SJSA1 (cell line): ENCODE data around the gene NPTN. TPM values are rescaled to one million over a fixed set of nuclear protein-coding genes. Genes with fewer than 3 reads are reported as not detected.

Source experiments
- DNase-seq, 2 experiments: peaks; one replicate each; pipeline ENCODE4 v3.0.0-alpha.2; 2015 to 2020; ENCODE audit warnings: low spot score in 2 of 2, low read depth in 1 of 2
- H3K27ac ChIP-seq: fragments of 250-450 bp; sonication (Bioruptor Pico); 2 replicates; pipeline ENCODE4 v1.5.1; 2020; ENCODE audit warnings: mild to moderate bottlenecking, moderate library complexity
- H3K27me3 ChIP-seq: fragments of 250-450 bp; sonication (Bioruptor Pico); replicated peaks from 2 replicates; pipeline ENCODE4 v1.5.1; 2020; ENCODE audit warnings: mild to moderate bottlenecking, moderate library complexity
- H3K36me3 ChIP-seq: fragments of 250-450 bp; sonication (Bioruptor Pico); 2 replicates; pipeline ENCODE4 v1.5.1; 2020; ENCODE audit warnings: mild to moderate bottlenecking
- H3K4me1 ChIP-seq: fragments of 250-450 bp; sonication (Bioruptor Pico); replicated peaks from 2 replicates; pipeline ENCODE4 v1.6.1; 2021; ENCODE audit warnings: mild to moderate bottlenecking
- H3K4me3 ChIP-seq: fragments of 250-450 bp; sonication (Bioruptor Pico); 2 replicates; pipeline ENCODE4 v1.5.1; 2020; ENCODE audit warnings: mild to moderate bottlenecking
- H3K9me3 ChIP-seq: fragments of 250-450 bp; sonication (Bioruptor Pico); replicated peaks from 2 replicates; pipeline ENCODE4 v1.5.1; 2020; ENCODE audit warnings: mild to moderate bottlenecking
- total RNA-seq: library from RNA; depleted of rRNA; stranded (reverse); fragments of >200 nt; shearing (Covaris generic); gene quantifications from 2 replicates; pipeline ENCODE4 v1.2.3, GENCODE V29; 2014; rRNA removed

NPTN gene
- total RNA-seq: 241 and 271 TPM in 2 replicates

DNA sequence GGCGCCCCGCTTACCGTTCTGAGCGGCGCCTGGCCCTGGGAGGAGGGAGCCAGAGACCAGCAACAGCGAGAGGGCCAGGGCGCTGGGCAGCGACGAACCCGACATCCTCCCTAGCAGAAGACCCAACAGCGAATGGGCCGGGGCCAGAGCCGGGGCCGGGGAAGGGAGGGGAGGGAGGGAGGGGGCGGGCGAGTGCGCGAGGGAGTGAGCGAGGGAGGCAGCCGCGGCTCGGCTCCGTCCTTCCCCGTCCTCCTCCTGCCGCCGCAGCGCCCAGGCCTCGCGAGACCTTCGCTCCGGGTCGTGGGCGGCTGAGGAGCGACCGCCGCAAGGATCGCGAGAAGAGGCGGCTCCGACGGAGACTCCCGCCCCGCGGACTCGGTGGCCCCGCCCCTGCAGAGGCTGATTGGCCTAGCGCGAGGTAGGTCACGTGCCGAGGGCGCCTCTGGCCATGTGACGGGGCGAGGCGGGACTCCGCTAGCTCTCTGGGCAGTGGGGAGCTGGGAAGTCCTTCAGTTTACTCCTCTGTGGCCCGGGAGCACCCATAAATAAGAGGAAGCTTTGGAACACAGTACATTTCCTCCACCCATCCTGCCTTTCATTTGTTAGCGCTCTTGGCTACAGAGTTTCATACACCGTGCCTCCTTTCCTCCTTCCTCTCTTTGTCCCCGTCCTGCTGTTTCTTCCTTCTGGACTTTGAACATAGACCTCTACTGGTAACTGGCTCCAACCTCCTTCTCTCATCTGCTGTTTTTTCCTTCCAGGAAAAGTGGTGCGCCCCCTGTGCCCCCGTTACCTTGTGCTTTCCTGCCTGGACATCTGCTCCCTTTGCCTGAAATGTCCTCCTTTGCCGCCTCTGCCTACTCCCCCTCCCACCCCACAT, at the start of gene NPTN:
TSS of gene NPTN (minus strand) at position 279 of the 880 bp plus-strand sequence. CDS start at position 105, 174 bp downstream.
- Histone ChIP-seq H3K36me3 (0 out of 2 replicates have a peak, but pooled peaks cover 3% of the 10 kb centered on the region), H3K9me3 (no peaks in the 10 kb centered on the region), H3K27ac (peak within 1 kb of the TSS; percentile 91), H3K27me3 (no peaks in the 10 kb centered on the region), H3K4me3 (peak within 1 kb of the TSS; percentile 63), H3K4me1 (peaks cover 52% of the 10 kb centered on the region)
- peak; percentile 98 for DNase-seq

DNA sequence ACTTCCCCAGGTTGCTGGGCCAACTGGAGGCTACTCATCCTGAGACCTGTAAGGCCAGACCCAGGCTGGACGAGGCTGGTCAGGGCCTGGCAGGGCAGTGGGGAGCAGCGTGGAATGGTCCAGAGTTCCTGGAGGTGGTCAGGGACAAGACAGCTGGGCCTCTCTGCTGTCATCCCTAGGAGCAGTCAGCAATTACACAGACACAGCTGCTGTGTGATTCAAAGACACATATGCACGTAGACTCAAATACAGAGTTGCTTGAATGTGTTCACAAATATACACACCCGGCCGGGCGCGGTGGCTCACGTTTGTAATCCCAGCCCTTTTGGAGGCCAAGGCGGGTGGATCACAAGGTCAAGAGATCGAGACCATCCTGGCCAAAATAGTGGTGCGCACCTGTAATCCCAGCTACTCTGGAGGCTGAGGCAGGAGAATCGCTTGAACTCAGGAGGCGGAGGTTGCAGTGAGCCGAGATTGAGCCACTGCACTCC, 49.5 kb upstream of the NPTN start:
- no peak overlapping the region for H3K27ac ChIP-seq
- no peak for DNase-seq
- no peak overlapping the region for H3K4me3 ChIP-seq
- H3K9me3 ChIP-seq: no peaks in the 10 kb centered on the region
- H3K36me3 ChIP-seq: peaks cover 10% of the 10 kb centered on the region
- no peaks in the 10 kb centered on the region for H3K27me3 ChIP-seq
- peaks cover 36% of the 10 kb centered on the region for H3K4me1 ChIP-seq

DNA sequence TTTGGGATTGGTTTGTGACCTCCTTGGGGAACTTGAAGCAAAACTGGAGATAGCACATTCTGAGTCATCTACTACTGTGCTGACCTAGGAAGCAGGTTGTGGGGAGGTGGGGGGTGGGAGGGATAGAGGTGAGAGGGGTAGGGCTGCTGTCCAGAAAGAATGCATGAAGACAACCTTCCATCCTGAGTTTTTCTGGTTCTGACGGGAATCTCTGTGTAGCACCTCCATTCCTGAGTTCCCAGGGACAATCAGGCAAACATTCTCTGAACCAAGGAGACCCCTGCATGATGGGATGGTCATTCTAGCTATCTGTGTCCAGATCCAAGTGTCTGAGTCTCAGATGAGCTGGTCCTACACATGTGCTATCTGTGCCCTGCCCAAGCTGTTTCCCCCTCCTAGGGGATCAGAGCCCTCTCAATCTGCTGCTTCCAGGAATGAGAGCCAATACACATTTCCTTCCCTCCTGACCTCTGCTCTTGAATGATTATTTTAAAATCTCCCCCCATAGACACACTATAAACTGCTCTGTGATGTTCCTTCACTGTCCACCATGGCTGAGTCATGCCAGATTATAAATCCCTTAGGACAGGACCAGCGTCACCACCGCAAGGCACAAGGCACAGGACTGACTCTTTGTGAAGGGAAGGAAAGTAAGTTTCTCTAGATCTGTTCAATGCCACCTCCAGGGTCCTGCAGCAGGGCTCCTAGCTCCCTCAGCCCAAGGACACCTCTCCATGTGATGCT, 48.8 kb upstream of the NPTN start:
- no peak overlapping the region for H3K27ac ChIP-seq

GRCh38 chr15:73681063-73681462, 47.9 kb upstream of the NPTN start:
- no peak for DNase-seq
- H3K27me3 ChIP-seq: no peaks in the 10 kb centered on the region
- H3K27ac ChIP-seq: no peak overlapping the region
- H3K36me3 ChIP-seq: peaks cover 5% of the 10 kb centered on the region
- H3K4me3 ChIP-seq: no peak overlapping the region
- no peaks in the 10 kb centered on the region for H3K9me3 ChIP-seq
- H3K4me1 ChIP-seq: peaks cover 20% of the 10 kb centered on the region

More for the DNA sequence above, 48.8 kb upstream of the NPTN start:
- peaks cover 30% of the 10 kb centered on the region for H3K4me1 ChIP-seq
- peaks cover 5% of the 10 kb centered on the region for H3K36me3 ChIP-seq
- H3K4me3 ChIP-seq: no peak overlapping the region
- no peak for DNase-seq
- H3K9me3 ChIP-seq: no peaks in the 10 kb centered on the region
- H3K27me3 ChIP-seq: no peaks in the 10 kb centered on the region

DNA sequence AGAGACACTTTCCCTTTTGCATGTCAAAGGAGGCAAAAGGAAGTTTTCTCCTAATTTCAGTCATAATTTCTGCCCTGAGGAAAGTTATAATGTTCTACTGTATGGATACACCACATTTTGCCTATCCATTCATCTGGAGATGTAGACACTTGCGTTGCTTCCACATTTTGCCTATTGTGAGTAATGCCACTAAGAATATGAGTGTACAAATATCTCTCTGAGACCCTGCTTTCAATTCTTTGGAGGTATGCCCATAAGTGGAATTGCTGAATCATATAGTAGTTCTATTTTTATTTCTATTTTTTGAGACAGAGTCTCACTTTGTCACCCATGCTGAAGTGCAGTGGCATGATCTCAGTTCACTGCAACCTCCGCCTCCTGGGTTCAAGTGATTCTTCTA, 47.4 kb upstream of the NPTN start:
- Histone ChIP-seq H3K36me3 (peaks cover 5% of the 10 kb centered on the region), H3K4me3 (no peak overlapping the region), H3K9me3 (no peaks in the 10 kb centered on the region), H3K27ac (no peak overlapping the region), H3K27me3 (no peaks in the 10 kb centered on the region), H3K4me1 (peaks cover 15% of the 10 kb centered on the region)
- DNase-seq: no peak

GRCh38 chr15:73679964-73680363, 46.8 kb upstream of the NPTN start:
- no peak overlapping the region for H3K4me3 ChIP-seq
- no peaks in the 10 kb centered on the region for H3K9me3 ChIP-seq
- H3K27me3 ChIP-seq: 0 out of 2 replicates have a peak, but pooled peaks cover 2% of the 10 kb centered on the region
- H3K4me1 ChIP-seq: peaks cover 14% of the 10 kb centered on the region
- no peak overlapping the region for H3K27ac ChIP-seq
- DNase-seq: no peak
- H3K36me3 ChIP-seq: peaks cover 5% of the 10 kb centered on the region

GRCh38 chr15:73679180-73679579, 46.0 kb upstream of the NPTN start:
- H3K36me3 ChIP-seq: peaks cover under 1% of the 10 kb centered on the region
- no peak overlapping the region for H3K4me3 ChIP-seq
- H3K27me3 ChIP-seq: peaks cover 10% of the 10 kb centered on the region; the same call in 1 of the 2 replicates
- DNase-seq: no peak
- peaks cover 14% of the 10 kb centered on the region for H3K4me1 ChIP-seq
- H3K9me3 ChIP-seq: no peaks in the 10 kb centered on the region
- no peak overlapping the region for H3K27ac ChIP-seq

DNA sequence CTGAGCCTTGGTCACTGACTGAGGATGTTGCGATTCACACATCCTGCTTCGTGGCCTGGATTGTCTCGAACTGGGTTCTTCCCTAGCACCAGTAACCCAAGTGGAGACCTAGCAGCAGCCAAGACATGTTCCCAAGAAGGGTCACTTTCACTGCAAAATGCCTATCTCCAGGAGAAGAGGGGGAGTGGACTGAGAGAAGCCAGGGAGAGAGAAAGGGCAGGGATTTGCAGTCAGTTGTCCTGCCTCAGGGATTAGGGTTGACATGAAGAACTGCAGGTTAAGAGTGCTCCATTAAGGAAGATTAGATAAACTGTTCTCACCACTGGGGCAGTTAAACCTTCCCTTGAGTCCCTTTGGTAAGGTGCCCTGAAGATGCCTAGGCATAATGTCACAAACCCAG, 45.3 kb upstream of the NPTN start:
- no peak overlapping the region for H3K27ac ChIP-seq
- peaks cover 9% of the 10 kb centered on the region for H3K4me1 ChIP-seq
- H3K9me3 ChIP-seq: no peaks in the 10 kb centered on the region
- DNase-seq: no peak
- no peak overlapping the region for H3K4me3 ChIP-seq
- no peaks in the 10 kb centered on the region for H3K36me3 ChIP-seq
- H3K27me3 ChIP-seq: peaks cover 13% of the 10 kb centered on the region; the same call in 1 of the 2 replicates

DNA sequence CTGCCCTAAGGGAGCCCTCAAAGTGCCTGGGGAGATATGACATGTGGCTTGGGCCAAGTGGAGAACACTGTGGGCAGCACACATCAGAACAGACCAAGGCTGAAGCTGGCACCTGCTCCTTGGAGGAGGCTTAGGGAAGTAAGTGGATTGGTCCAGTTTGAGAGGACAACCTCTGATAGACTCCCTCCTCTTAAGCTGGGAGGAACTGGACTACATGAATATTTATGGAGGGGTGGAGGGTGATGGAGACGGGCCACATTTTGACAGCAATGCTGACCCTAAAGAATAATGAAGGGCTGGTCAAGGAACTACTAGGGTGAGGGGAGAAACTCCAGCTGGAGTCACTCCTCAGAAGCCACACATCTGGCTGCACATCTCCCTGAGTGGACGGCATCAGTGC, 44.5 kb upstream of the NPTN start:
- peaks cover 18% of the 10 kb centered on the region; the same call in 1 of the 2 replicates for H3K27me3 ChIP-seq
- H3K9me3 ChIP-seq: no peaks in the 10 kb centered on the region
- no peaks in the 10 kb centered on the region for H3K36me3 ChIP-seq
- peaks cover 6% of the 10 kb centered on the region; the same call in 1 of the 2 replicates for H3K4me1 ChIP-seq
- no peak overlapping the region for H3K4me3 ChIP-seq
- H3K27ac ChIP-seq: no peak overlapping the region
- no peak for DNase-seq

DNA sequence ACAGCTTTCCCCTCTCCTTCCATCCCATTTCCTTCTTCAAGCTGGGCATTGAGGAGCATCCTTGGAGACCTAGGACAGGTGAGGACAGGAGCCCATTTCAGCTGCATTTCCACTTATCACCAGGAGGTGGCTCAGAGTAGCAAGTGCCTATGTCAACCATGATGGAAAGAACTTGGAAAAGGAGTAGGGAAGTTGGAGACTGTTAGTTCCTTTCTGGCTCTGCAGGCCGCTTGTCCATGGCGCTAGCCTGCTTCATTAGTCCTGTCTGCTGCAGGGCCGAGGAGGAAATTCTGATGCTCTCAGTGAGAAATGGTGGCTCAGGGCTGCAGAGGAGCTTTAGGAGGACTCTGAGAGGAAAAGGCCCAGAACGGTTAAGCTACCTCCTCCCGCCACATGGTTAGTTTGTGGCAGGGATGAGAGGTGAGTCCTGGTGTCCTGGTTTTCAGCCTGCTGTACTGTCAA, 44.0 kb upstream of the NPTN start:
- peaks cover 23% of the 10 kb centered on the region for H3K27me3 ChIP-seq
- DNase-seq: peak in 1 of 2 experiments; percentile 37

DNA sequence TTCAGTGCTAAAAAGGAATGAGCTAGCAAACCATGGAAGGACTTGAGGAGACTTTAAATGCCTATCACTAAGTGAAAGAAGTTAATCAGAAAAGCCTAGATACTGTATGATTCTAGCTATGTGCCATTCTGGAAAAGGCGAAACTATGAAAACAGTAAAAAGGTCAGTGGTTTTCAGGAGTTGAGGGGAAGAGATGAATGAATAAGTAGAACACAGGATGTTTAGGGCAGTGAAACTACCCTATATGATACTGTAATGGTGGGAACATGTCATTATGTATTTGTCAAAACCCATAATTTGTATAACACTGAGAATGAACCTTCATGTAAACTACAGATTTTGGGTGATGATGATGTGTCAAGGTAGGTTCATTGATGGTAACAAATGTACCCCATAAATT, 41.4 kb upstream of the NPTN start:
- peaks cover 41% of the 10 kb centered on the region for H3K27me3 ChIP-seq

More for the DNA sequence above, 44.0 kb upstream of the NPTN start:
- Histone ChIP-seq H3K9me3 (no peaks in the 10 kb centered on the region), H3K4me1 (peaks cover 3% of the 10 kb centered on the region; the same call in 1 of the 2 replicates), H3K36me3 (no peaks in the 10 kb centered on the region), H3K4me3 (no peak overlapping the region), H3K27ac (no peak overlapping the region)

GRCh38 chr15:73660455-73660854, 27.3 kb upstream of the NPTN start:
- Histone ChIP-seq H3K4me3 (no peak overlapping the region), H3K36me3 (no peaks in the 10 kb centered on the region), H3K27me3 (peaks cover 18% of the 10 kb centered on the region), H3K9me3 (no peaks in the 10 kb centered on the region), H3K4me1 (no peaks in the 10 kb centered on the region), H3K27ac (no peak overlapping the region)
- no peak for DNase-seq

More for the DNA sequence above, 41.4 kb upstream of the NPTN start:
- DNase-seq: no peak
- H3K4me3 ChIP-seq: no peak overlapping the region
- no peaks in the 10 kb centered on the region for H3K9me3 ChIP-seq
- H3K27ac ChIP-seq: no peak overlapping the region
- H3K36me3 ChIP-seq: no peaks in the 10 kb centered on the region
- no peaks in the 10 kb centered on the region for H3K4me1 ChIP-seq

- no peak for DNase-seq
- H3K27ac ChIP-seq: no peak overlapping the region
Observed at GRCh38 chr15:73658645-73659044, 25.5 kb upstream of the NPTN start.

More at GRCh38 chr15:73658645-73659044, 25.5 kb upstream of the NPTN start:
- Histone ChIP-seq H3K4me1 (no peaks in the 10 kb centered on the region), H3K36me3 (no peaks in the 10 kb centered on the region), H3K9me3 (no peaks in the 10 kb centered on the region), H3K27me3 (peaks cover 19% of the 10 kb centered on the region), H3K4me3 (no peak overlapping the region)
